Sigmoid colon (tissue), 7 donors: Measurements from ENCODE around the gene ZDHHC13. TPM values are rescaled to one million over a fixed set of nuclear protein-coding genes. Genes with fewer than 3 reads are reported as not detected.

Source experiments
- DNase-seq: peaks from one replicate; pipeline ENCODE4 v3.0.0-alpha.2; 2019
- H3K27ac ChIP-seq, 4 donors: fragments of 200-600 bp; sonication (generic); one replicate each; pipeline ENCODE4 v1.5.1; 2016 to 2019; ENCODE audit warnings: mild to moderate bottlenecking in 1 of 4
- H3K27me3 ChIP-seq, 3 donors: fragments of 200-600 bp; sonication (generic); one replicate each; pipeline ENCODE4 v1.5.1; 2019; ENCODE audit warnings: mild to moderate bottlenecking in 1 of 3
- H3K36me3 ChIP-seq, 4 donors: fragments of 200-600 bp; sonication (generic); one replicate each; pipeline ENCODE4 v1.5.1; 2016 to 2019
- H3K4me1 ChIP-seq, 4 donors: fragments of 200-600 bp; sonication (generic); one replicate each; pipeline ENCODE4 v1.5.1; 2017 to 2019
- H3K4me3 ChIP-seq, 4 donors: fragments of 200-600 bp; sonication (generic); one replicate each; pipeline ENCODE4 v1.5.1; 2017 to 2019; ENCODE audit warnings: mild to moderate bottlenecking in 2 of 4, moderate library complexity in 1 of 4
- H3K9me3 ChIP-seq, 4 donors: fragments of 200-600 bp in 3 of 4; sonication (generic) in 3 of 4; one replicate each; pipeline versions ENCODE4 v1.5.1 to v1.6.1; 2013 to 2019
- EP300 ChIP-seq, 4 donors: sonication (generic); formaldehyde crosslinking; IDR thresholded peaks; one replicate each; pipeline ENCODE4 v1.6.1; 2017; ENCODE audit warnings: antibody characterized with exemption in 4 of 4
- POLR2A ChIP-seq, 2 donors: fragments of 450-650 bp; IDR thresholded peaks; one replicate each; pipeline ENCODE4 v1.6.1; 2016; ENCODE audit warnings: antibody characterized with exemption in 2 of 2, mild to moderate bottlenecking in 2 of 2, moderate library complexity in 2 of 2
- POLR2AphosphoS5 ChIP-seq, 4 donors: sonication (generic); formaldehyde crosslinking; IDR thresholded peaks; one replicate each; pipeline ENCODE4 v1.6.1; 2017; ENCODE audit warnings: antibody characterized with exemption in 4 of 4
- WGBS, 2 donors: extraction: QIAGEN DNeasy Blood & Tissue Kit; methylation state at CpG; one replicate each; pipeline ENCODE4 v1.1.7; 2013; 5-methylcytosine and 5-hydroxymethylcytosine counted together
- intact Hi-C: fragments of 100-400 bp; cut with DNase I; formaldehyde crosslinking; loops from one replicate; pipeline ENCODE4 v1.15.1; 2023
- polyA plus RNA-seq, 3 donors: library from polyadenylated mRNA; stranded (reverse); fragments of 200-250 nt; gene quantifications; one replicate each; pipeline ENCODE4 v1.2.3, GENCODE V29; 2013
- total RNA-seq, 4 donors: library from RNA; depleted of rRNA; stranded (reverse); fragments of >200 nt; gene quantifications; one replicate each; pipeline ENCODE4 v1.1.0, GENCODE V29; 2016
- TF ChIP-seq, protein P1 (sequence below), 4 experiments: fragments of 450-650 bp in 3 of 4; fragments of 200-600 bp in 1 of 4; IDR thresholded peaks; one replicate each; pipeline ENCODE4 v1.5.1; 2016 to 2019; ENCODE audit warnings: antibody characterized with exemption in 4 of 4, mild to moderate bottlenecking in 3 of 4, moderate library complexity in 2 of 4
- donor health status: healthy with polysubstance abuse.
- donor health status: Bipolar disorder and iron deficiency.
- donor health status: healthy.

Gene ZDHHC13
- total and polyA plus RNA-seq, 7 donors: 6.6 to 18.4 (median 7.5) TPM

DNA sequence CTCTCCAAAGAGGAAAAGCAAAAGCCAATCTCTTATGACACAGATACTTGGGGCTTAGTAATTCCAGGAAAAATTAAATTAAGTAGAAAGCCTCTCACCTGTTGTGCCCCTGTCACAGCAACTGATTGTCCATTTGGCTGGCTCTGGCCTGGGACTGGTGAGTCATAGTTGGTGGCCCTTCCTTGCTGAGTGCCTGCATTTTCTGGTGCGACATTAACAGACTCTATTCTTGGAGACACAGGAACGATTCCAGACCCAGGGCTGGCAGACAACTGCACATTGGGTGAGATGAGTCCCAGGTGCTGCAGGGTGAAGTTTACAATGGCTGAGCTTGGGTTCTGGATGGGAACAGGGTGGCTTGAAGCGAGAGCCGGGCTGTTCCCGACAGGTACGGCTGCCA lies 108.2 kb downstream of the ZDHHC13 start:
- H3K36me3 ChIP-seq: no peaks in the 10 kb centered on the region
- H3K9me3 ChIP-seq: no peaks in the 10 kb centered on the region
- H3K27ac ChIP-seq: no peak overlapping the region
- intact Hi-C loops: no loop called here
- TF ChIP-seq POLR2AphosphoS5 (IDR thresholded peaks at IDR 0.05) (no peak), POLR2A (IDR thresholded peaks at IDR 0.05) (no peak), EP300 (IDR thresholded peaks at IDR 0.05) (no peak)
- TF ChIP-seq, protein P1, sequence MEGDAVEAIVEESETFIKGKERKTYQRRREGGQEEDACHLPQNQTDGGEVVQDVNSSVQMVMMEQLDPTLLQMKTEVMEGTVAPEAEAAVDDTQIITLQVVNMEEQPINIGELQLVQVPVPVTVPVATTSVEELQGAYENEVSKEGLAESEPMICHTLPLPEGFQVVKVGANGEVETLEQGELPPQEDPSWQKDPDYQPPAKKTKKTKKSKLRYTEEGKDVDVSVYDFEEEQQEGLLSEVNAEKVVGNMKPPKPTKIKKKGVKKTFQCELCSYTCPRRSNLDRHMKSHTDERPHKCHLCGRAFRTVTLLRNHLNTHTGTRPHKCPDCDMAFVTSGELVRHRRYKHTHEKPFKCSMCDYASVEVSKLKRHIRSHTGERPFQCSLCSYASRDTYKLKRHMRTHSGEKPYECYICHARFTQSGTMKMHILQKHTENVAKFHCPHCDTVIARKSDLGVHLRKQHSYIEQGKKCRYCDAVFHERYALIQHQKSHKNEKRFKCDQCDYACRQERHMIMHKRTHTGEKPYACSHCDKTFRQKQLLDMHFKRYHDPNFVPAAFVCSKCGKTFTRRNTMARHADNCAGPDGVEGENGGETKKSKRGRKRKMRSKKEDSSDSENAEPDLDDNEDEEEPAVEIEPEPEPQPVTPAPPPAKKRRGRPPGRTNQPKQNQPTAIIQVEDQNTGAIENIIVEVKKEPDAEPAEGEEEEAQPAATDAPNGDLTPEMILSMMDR (IDR thresholded peaks at IDR 0.05): no peak
- WGBS, 2 donors: 32 to 81% methylated on average over 6 of the region's 6 CpGs
- H3K4me3 ChIP-seq: no peak overlapping the region
- DNase-seq: no peak
- H3K27me3 ChIP-seq: no peaks in the 10 kb centered on the region
- H3K4me1 ChIP-seq: no peaks in the 10 kb centered on the region

GRCh38 chr11:19225581-19225980 lies 108.6 kb downstream of the ZDHHC13 start:
- H3K27me3 ChIP-seq: no peaks in the 10 kb centered on the region
- no peaks in the 10 kb centered on the region for H3K4me1 ChIP-seq
- WGBS, 2 donors: 25 to 67% methylated on average over 3 of the region's 3 CpGs
- H3K9me3 ChIP-seq: no peaks in the 10 kb centered on the region
- intact Hi-C loops: no loop called here
- no peaks in the 10 kb centered on the region for H3K36me3 ChIP-seq
- DNase-seq: no peak
- no peak overlapping the region for H3K4me3 ChIP-seq
- TF ChIP-seq POLR2A (IDR thresholded peaks at IDR 0.05) (no peak), POLR2AphosphoS5 (IDR thresholded peaks at IDR 0.05) (no peak), EP300 (IDR thresholded peaks at IDR 0.05) (no peak)
- TF ChIP-seq, protein P1 (IDR thresholded peaks at IDR 0.05): no peak
- no peak overlapping the region for H3K27ac ChIP-seq

Other genes with a start within 250 kb of the ZDHHC13 start
- not detected for gene MRGPRX1, start 177.8 kb upstream of the ZDHHC13 start, total RNA-seq
- gene MRGPRX1, start 177.8 kb upstream of the ZDHHC13 start, polyA plus RNA-seq: not detected
- not detected for gene MRGPRX2, start 56.5 kb upstream of the ZDHHC13 start, total RNA-seq
- not detected for gene MRGPRX2, start 56.5 kb upstream of the ZDHHC13 start, polyA plus RNA-seq
- not detected for gene CSRP3, start 84.8 kb downstream of the ZDHHC13 start, total RNA-seq
- 1 to 10 TPM in 2 of 3 donors, under 1 TPM in 1; 0.66 to 1.2 (median 1.2) TPM for gene CSRP3, start 84.8 kb downstream of the ZDHHC13 start, polyA plus RNA-seq
- gene E2F8, start 123.8 kb downstream of the ZDHHC13 start, total RNA-seq: 1 to 10 TPM in 1 of 4 donors, under 1 TPM in 2, not detected in 1; 0.16 to 1.2 (median 0.83) TPM
- gene E2F8, start 123.8 kb downstream of the ZDHHC13 start, polyA plus RNA-seq: 1 to 10 TPM in 2 of 3 donors, under 1 TPM in 1; 0.60 to 4.0 (median 1.6) TPM